ENCODE measurements around the gene YWHAQ.
A peak's percentile ranks its signal among the peaks of the same experiment; 100 is the strongest.

The YWHAQ gene

GRCh38 chr2:9630736-9631552 is at the start of gene YWHAQ:
Gene YWHAQ (minus strand): TSS chr2:9630997. CDS start chr2:9630452, 545 bp downstream.
- DNase-seq (ENCODE audit: low spot score) = peak; percentile 98

GRCh38 chr2:9680082-9680481 is 49.3 kb upstream of the YWHAQ start:
- DNase-seq (ENCODE audit: low spot score) = no peak

- no peak for DNase-seq (ENCODE audit: low spot score)
These were observed 48.4 kb upstream of the YWHAQ start for GRCh38 chr2:9679218-9679617.

GRCh38 chr2:9678544-9678943 is 47.7 kb upstream of the YWHAQ start:
- DNase-seq (ENCODE audit: low spot score) = no peak

GRCh38 chr2:9675415-9676351 is 44.9 kb upstream of the YWHAQ start:
- peak; percentile 74 for DNase-seq (ENCODE audit: low spot score)

GRCh38 chr2:9674891-9675414 is 44.2 kb upstream of the YWHAQ start:
- no peak for DNase-seq (ENCODE audit: low spot score)

GRCh38 chr2:9673914-9674481 is 43.2 kb upstream of the YWHAQ start:
- no peak for DNase-seq (ENCODE audit: low spot score)

DNA sequence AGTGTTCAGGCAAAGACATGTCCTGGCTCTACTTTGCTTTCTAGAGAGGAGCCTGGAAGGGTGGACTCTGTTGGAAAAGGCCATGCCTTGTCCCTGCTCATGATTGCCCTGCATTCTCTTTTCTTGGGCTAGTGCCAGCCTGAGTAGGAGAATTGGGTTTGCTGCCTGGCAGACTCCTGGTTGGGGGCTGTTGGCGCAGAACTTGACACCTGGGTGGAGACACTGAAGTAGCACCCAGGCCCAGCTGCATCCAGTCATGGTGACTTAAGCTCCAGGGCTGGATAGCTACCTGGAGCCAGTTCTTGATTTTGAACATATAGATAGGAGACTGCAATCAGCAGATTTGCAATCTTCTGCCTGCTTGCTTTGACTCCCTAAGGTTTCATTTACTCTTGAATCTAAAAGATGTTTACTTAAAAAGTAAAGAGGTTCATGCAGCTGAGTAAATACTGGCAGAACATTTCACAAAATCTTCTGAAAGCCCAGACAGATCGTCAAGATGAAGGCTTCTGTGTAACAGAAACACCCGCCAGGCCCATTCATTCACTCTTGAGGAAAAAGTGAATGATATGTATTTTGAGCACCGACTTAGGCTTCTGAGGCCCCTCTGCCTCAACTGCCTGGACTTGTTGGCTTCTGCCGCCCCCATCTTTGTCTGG is 38.0 kb upstream of the YWHAQ start:
- DNase-seq (ENCODE audit: low spot score) = no peak

DNA sequence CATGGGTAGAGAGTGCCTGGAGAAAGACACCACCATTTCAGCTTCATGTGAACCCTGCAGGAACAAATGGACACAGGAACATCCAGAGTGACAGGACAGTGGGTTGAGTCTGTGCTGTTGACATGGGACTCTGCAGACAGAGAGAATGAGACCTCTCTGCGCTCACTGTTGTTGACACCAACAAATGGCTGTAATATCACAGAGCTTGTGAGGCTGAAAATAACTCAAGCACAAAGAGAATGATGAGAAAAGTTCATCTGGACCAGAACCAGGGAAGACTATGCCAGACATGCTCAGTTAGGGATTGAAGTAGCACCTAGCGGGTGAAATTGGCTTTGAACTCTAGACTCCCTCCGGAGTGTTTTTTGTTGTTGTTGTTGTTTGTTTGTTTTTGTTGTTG is 37.0 kb upstream of the YWHAQ start:
- DNase-seq (ENCODE audit: low spot score) = no peak

DNA sequence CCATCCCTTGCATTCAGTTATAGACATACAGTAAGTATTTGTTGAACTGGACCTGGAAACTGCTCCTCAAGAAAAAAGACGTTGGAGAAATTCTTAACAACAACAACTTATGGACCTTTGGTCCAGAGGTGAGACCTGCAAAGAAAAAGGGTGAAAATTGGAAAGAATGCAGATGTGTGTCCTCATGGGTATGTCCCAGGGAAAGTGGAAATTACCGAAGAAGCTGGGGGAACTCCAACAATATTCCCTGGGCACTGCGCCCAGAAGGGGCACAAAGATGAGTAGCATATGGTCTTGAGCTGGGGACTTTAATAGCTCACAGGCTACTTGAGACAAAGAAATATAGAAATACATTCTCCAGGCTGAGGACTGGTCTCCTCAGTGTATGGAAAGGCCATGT is 35.5 kb upstream of the YWHAQ start:
- DNase-seq (ENCODE audit: low spot score) = no peak

- DNase-seq (ENCODE audit: low spot score) = no peak
These were observed 35.1 kb upstream of the YWHAQ start for GRCh38 chr2:9665898-9666297.

DNA sequence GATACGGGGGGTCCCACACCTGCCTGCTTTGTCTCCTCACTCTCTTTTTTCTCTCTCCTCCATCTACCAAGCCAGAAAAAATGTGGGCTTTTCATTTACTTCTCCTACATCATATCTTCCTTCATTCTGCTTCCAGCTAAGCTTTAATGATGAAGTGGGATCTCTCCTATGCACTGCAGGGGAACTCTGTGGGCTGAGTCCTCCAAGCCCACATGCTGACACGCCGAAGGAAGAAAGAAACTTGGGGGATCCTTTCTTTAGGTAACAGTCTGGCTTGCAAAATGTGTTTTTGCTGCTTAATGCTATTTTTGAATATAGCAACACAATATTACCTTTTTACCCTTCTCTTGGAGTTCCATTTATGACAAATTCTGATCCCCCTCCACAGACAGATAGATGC is 33.6 kb upstream of the YWHAQ start:
- no peak for DNase-seq (ENCODE audit: low spot score)

DNA sequence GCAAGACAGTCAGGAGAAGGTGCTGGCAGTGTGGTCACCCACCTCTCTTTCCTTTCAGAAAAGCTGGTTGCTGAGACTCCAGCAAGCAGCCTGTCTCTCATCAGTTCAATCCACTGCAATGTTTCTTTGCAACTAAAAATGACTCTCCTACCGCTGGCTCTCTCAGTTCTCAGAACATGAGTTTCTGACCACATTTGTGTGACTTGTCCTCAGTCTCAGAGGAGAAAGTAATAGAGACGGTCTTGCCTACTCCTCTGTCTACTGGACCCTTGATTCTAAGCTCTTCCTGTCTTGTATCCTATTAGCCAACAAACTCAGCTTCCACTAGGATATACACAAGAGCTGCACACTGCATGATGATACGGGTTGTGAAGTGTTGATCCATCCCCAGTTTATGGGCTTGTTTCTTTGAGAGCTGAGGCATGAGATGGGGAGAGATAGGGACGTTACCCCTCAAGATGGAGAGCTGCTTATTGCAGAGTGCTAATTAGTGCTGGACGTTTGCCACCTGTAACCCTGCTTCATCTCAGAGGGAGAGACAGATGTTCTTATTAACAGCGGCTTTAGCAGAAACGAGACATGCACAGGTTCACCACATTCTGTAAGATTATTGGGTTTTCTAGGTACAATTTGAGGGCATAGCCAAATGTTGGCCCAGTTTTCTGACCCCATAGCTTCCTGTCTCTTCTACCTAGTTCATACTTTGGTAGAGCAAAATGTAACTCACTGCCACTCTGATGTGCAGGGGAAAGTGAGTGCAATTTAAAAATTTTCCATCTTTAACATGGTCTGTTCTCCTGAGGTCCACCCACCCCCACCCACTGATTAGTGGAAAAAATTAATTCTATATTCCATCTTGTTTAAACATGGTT is 32.4 kb upstream of the YWHAQ start:
- DNase-seq (ENCODE audit: low spot score) = no peak

GRCh38 chr2:9661261-9661660 is 30.5 kb upstream of the YWHAQ start:
- no peak for DNase-seq (ENCODE audit: low spot score)

GRCh38 chr2:9660781-9661180 is 30.0 kb upstream of the YWHAQ start:
- no peak for DNase-seq (ENCODE audit: low spot score)

GRCh38 chr2:9660154-9660553 is 29.4 kb upstream of the YWHAQ start:
- no peak for DNase-seq (ENCODE audit: low spot score)

DNA sequence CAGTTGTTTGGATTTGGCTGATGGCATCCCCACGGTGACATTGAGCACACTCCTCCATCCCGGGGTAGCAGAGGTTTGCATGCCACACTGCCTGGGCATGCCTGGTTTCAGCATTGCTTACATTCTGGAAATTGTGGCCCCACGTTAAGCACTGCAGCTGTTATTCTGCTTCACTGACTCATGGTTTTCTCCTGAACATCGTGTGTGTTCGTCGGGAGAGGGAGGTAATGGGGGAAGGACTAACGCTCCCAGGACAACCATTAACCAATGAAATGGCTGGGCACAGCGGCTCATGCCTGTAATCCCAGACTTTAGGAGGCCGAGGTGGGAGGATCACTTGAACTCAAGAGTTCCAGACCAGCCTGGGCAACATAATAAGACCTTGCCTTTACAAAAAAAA is 28.2 kb upstream of the YWHAQ start:
- DNase-seq (ENCODE audit: low spot score) = no peak

- DNase-seq (ENCODE audit: low spot score) = no peak
These were observed 26.9 kb upstream of the YWHAQ start for GRCh38 chr2:9657731-9658130.

- no peak for DNase-seq (ENCODE audit: low spot score)
These were observed 26.3 kb upstream of the YWHAQ start for GRCh38 chr2:9657083-9657482.

DNA sequence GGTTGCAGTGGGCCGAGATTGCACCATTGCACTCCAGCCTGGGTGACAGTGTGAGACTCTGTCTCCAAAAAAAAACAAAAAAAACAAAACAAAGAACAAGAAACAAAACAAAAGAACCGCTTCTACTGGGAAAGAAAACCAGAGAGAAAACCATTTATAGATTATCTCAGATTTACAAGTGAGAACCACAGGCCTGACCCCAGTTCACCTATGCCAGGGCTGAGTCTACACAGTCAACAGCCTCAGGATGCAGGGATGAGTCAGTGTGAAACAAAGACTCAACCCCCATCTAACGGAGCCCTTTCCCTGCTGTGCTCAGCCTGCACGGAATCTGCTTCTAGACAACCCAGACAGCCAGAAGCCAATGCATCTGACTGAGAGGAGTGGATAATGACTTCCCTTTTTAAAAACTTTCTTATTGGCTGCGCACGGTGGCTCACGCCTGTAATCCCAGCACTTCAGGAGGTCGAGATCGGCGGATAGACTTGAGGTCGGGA is 25.5 kb upstream of the YWHAQ start:
- peak; percentile 89 for DNase-seq (ENCODE audit: low spot score)
